Spleen (tissue), 7 donors: Measurements from ENCODE around the gene FBP2.

Source experiments
- POLR2A ChIP-seq, 3 donors: fragments of 450-650 bp; IDR thresholded peaks; one replicate each; pipeline ENCODE4 v1.5.1; 2017; ENCODE audit warnings: antibody characterized with exemption in 3 of 3, mild to moderate bottlenecking in 1 of 3
- POLR2AphosphoS5 ChIP-seq, 3 donors: sonication (generic); formaldehyde crosslinking; IDR thresholded peaks; one replicate each; pipeline ENCODE4 v1.5.1; 2017; ENCODE audit warnings: antibody characterized with exemption in 3 of 3
- TF ChIP-seq, protein P1 (sequence below), 11 experiments: fragments of 200-600 bp in 7 of 11; fragments of 450-650 bp in 4 of 11; sonication (generic) in 4 of 11; IDR thresholded peaks in 8 of 11; conservative IDR thresholded peaks in 3 of 11; 1 replicate in 7 of 11; 2 replicates in 4 of 11; pipeline versions ENCODE4 v1.4.0 to v1.8.0; 2016 to 2021; ENCODE audit warnings: antibody characterized with exemption in 11 of 11, inconsistent platforms in 4 of 11, mild to moderate bottlenecking in 1 of 11
- donor health status: DM: no; HTN: no; CAD: no; lungs with moderate emphysema.
- donor health status: DM: no; HTN: no; CAD: no.
- donor health status: DM: no; HTN: no; CAD: no.

DNA sequence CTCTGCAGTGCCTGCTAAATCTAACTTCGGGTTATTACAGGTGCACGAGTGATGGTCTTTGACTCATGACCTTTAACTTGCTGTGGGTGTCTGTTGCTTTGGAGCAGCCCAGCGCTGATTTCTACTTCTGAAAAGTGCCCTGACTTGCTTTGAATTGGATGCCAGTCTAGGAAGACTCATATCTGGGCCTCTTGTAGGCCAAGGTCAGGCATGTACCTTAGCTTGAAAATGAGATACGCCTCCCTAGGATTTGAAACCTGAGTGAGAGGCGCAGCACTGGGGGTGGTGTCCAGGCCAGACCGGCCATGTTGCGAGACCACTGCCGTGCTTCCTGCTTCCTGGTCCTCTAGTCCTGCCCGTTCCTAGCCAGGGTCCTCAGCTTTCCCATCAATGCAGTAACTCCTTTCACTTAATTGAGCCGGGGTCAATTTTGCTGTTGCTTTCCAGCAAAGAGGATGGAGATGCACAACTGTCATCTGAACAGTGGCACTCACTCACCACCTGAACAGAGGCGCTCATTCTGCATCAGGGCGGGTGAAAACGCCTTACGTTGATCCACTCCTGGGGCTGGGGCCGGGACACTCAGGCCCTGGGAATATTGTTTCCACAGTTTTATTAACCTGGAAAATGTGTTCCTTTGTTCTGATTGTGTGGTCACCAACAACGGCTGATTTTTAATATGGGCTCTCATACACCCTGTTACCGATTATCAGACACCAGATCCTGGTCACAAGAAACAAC is 24.5 kb downstream of the FBP2 start:
- TF ChIP-seq POLR2A (IDR thresholded peaks at IDR 0.05) (no peak), POLR2AphosphoS5 (IDR thresholded peaks at IDR 0.05) (no peak)
- TF ChIP-seq, protein P1, sequence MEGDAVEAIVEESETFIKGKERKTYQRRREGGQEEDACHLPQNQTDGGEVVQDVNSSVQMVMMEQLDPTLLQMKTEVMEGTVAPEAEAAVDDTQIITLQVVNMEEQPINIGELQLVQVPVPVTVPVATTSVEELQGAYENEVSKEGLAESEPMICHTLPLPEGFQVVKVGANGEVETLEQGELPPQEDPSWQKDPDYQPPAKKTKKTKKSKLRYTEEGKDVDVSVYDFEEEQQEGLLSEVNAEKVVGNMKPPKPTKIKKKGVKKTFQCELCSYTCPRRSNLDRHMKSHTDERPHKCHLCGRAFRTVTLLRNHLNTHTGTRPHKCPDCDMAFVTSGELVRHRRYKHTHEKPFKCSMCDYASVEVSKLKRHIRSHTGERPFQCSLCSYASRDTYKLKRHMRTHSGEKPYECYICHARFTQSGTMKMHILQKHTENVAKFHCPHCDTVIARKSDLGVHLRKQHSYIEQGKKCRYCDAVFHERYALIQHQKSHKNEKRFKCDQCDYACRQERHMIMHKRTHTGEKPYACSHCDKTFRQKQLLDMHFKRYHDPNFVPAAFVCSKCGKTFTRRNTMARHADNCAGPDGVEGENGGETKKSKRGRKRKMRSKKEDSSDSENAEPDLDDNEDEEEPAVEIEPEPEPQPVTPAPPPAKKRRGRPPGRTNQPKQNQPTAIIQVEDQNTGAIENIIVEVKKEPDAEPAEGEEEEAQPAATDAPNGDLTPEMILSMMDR (IDR thresholded peaks at IDR 0.05 in 8 of 11, conservative IDR thresholded peaks at IDR 0.05 in 3 of 11) = no peak
